Thyroid gland (tissue), 4 donors: ENCODE results near the gene EMP1. TPM values are rescaled to one million over a fixed set of nuclear protein-coding genes. Genes with fewer than 3 reads are reported as not detected.

ENCODE experiments used
- DNase-seq, 2 donors: peaks; one replicate each; pipeline ENCODE4 v3.0.0-alpha.2; 2019
- H3K27ac ChIP-seq, 3 donors: fragments of 200-600 bp; sonication (generic); 1 replicate in 2 of 3; 2 replicates in 1 of 3; pipeline ENCODE4 v1.5.1; 2016 to 2019; ENCODE audit warnings: mild to moderate bottlenecking in 1 of 3, moderate library complexity in 1 of 3
- H3K27me3 ChIP-seq: fragments of 200-600 bp; sonication (generic); one replicate; pipeline ENCODE4 v1.5.1; 2019
- H3K36me3 ChIP-seq, 2 donors: fragments of 200-600 bp; sonication (generic); one replicate each; pipeline ENCODE4 v1.5.1; 2016 to 2019
- H3K4me1 ChIP-seq, 2 donors: fragments of 200-600 bp; sonication (generic); one replicate each; pipeline ENCODE4 v1.5.1; 2017 to 2019
- H3K4me3 ChIP-seq, 3 donors: fragments of 200-600 bp; sonication (generic); replicated peaks in 1 of 3; 1 replicate in 2 of 3; 2 replicates in 1 of 3; pipeline ENCODE4 v1.5.1; 2016; ENCODE audit warnings: mild to moderate bottlenecking in 1 of 3
- H3K9me3 ChIP-seq: fragments of 200-600 bp; sonication (generic); one replicate; pipeline ENCODE4 v1.5.1; 2017
- CTCF ChIP-seq, 6 experiments: fragments of 200-600 bp in 3 of 6; fragments of 450-650 bp in 3 of 6; sonication (generic) in 3 of 6; IDR thresholded peaks; one replicate each; pipeline ENCODE4 v1.5.1; 2016 to 2019; ENCODE audit warnings: antibody characterized with exemption in 6 of 6, mild to moderate bottlenecking in 2 of 6, inconsistent platforms in 1 of 6, moderate library complexity in 1 of 6
- POLR2A ChIP-seq, 2 donors: fragments of 450-650 bp; IDR thresholded peaks; one replicate each; pipeline ENCODE4 v1.6.1; 2017; ENCODE audit warnings: antibody characterized with exemption in 2 of 2, mild to moderate bottlenecking in 2 of 2, moderate library complexity in 1 of 2
- WGBS, 2 donors: methylation state at CpG; one replicate each; pipeline ENCODE4 v1.1.5; 2017; 5-methylcytosine and 5-hydroxymethylcytosine counted together
- intact Hi-C: fragments of 100-400 bp; cut with DNase I; formaldehyde crosslinking; loops from one replicate; pipeline ENCODE4 v1.15.1; 2023
- total RNA-seq, 4 donors: library from RNA; depleted of rRNA; stranded (reverse); fragments of >200 nt; gene quantifications; one replicate each; pipeline ENCODE4 v1.2.3, GENCODE V29; 2016

The EMP1 gene
- total RNA-seq, 4 donors from 2014 or later: 459 to 634 (median 503) TPM

DNA sequence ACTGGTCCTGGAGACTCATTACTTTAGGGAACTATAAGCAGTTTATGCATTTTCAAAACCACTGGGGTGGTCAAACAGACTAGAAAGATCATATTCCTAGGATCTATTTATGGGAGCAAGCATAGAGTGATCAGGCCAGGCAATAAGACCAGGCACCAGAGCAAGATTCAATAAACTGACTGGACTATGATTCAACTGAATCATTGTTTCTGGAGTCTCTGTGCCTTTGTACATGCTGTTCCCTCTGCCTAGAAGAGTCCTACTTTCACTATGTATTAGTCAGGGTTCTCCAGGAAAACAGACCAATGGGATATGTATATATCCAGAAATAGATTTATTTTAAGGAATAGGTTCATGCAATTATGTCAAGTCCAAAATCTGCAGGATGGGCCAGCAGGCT is 55.5 kb downstream of the EMP1 start:
- no peak for DNase-seq
- no peaks in the 10 kb centered on the region for H3K9me3 ChIP-seq
- intact Hi-C loops: no loop called here
- TF ChIP-seq CTCF (IDR thresholded peaks at IDR 0.05) (no peak), POLR2A (IDR thresholded peaks at IDR 0.05) (no peak)
- no peaks in the 10 kb centered on the region for H3K27me3 ChIP-seq
- no peak overlapping the region for H3K4me3 ChIP-seq
- peaks cover 4 to 10% of the 10 kb centered on the region in 2 donors for H3K4me1 ChIP-seq
- H3K36me3 ChIP-seq: no peaks in the 10 kb centered on the region
- no peak overlapping the region for H3K27ac ChIP-seq

DNA sequence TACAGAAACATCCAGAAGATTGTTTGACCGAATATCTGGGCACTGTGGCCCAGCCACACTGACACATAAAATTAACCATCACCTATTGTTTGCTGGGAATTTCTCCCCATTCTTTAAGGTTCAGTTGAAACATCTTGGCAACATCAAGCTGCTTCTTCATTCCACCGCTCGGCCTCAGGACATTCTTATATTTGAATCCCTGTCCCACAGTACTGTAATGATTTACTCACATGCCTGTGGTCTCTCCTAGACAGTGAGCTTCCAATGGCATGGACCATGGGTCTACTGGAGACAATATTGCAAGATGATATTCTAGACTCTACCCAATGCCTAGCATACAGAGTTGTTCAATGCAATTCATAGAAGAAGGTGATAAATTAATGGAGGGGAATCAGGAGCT is 56.1 kb downstream of the EMP1 start:
- H3K27me3 ChIP-seq: no peaks in the 10 kb centered on the region
- TF ChIP-seq CTCF (IDR thresholded peaks at IDR 0.05): no peak
- WGBS, 2 donors: 92 to 94% methylated on average over 3 of the region's 3 CpGs

DNA sequence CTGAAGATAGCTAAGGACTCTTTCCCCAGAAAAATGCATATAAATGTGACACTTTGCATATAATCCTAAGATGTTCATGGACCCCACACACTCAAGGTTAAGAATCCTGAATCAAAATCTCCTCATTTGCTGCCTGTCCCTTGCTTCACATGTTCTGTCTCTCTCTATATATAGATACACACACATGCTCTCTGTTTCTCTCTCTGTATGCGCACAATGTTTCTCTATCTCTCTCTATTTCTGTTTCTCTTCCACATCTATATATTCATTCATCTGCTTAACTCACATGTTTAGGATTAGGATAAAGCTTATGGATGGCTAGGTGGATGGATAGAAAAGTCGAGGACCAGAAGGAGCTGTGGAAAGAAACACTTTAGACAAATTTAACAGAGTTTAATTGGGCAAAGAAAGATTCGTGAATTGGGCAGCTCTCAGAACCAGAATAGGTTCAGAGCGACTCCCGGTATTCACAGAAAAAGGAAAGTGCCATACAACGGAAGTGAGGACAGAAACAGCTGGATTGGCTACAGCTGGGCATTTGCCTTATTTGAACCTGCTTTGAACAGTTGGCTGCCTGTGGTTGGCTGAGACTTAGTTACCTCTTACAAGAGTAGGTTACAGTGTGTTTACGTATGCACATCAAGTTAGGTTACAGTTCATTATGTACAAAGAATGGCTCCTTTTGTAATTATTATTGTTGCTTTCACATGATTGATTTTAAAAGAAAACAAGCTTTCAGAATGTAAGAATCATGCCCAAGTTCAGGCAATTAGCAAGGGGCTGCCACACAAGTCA is 57.6 kb downstream of the EMP1 start:
- TF ChIP-seq POLR2A (IDR thresholded peaks at IDR 0.05) (no peak), CTCF (IDR thresholded peaks at IDR 0.05) (no peak)
- no peaks in the 10 kb centered on the region for H3K36me3 ChIP-seq
- no peak overlapping the region for H3K27ac ChIP-seq
- H3K4me3 ChIP-seq: no peak overlapping the region
- peaks cover 4 to 10% of the 10 kb centered on the region in 2 donors for H3K4me1 ChIP-seq
- no peak for DNase-seq
- WGBS, 2 donors: 83 to 90% methylated on average over 7 of the region's 7 CpGs
- H3K27me3 ChIP-seq: no peaks in the 10 kb centered on the region
- no peaks in the 10 kb centered on the region for H3K9me3 ChIP-seq
- intact Hi-C loops: no loop called here

More for the DNA sequence above, 56.1 kb downstream of the EMP1 start:
- DNase-seq: no peak
- Histone ChIP-seq H3K27ac (no peak overlapping the region), H3K4me1 (peaks cover 4 to 10% of the 10 kb centered on the region in 2 donors), H3K4me3 (no peak overlapping the region), H3K9me3 (no peaks in the 10 kb centered on the region), H3K36me3 (no peaks in the 10 kb centered on the region)
- intact Hi-C loops: no loop called here

GRCh38 chr12:13255792-13256691 is 59.5 kb downstream of the EMP1 start:
- H3K4me1 ChIP-seq: peaks cover 4 to 10% of the 10 kb centered on the region in 2 donors
- no peaks in the 10 kb centered on the region for H3K36me3 ChIP-seq
- intact Hi-C loops: no loop called here
- no peak overlapping the region for H3K27ac ChIP-seq
- 20 to 23% methylated on average over 18 of the region's 18 CpGs for WGBS, 2 donors
- H3K9me3 ChIP-seq: no peaks in the 10 kb centered on the region
- no peak for TF ChIP-seq POLR2A (IDR thresholded peaks at IDR 0.05)
- TF ChIP-seq CTCF (IDR thresholded peaks at IDR 0.05): peak; percentile 88 to 99 (median 97)
- H3K4me3 ChIP-seq: no peak overlapping the region
- no peaks in the 10 kb centered on the region for H3K27me3 ChIP-seq
- peak; percentile 93 to 97 for DNase-seq

GRCh38 chr12:13256692-13257045 is 60.1 kb downstream of the EMP1 start:
- Histone ChIP-seq H3K27me3 (no peaks in the 10 kb centered on the region), H3K27ac (no peak overlapping the region), H3K4me1 (peaks cover 4 to 10% of the 10 kb centered on the region in 2 donors), H3K4me3 (no peak overlapping the region), H3K9me3 (no peaks in the 10 kb centered on the region), H3K36me3 (no peaks in the 10 kb centered on the region)
- no peak for TF ChIP-seq POLR2A (IDR thresholded peaks at IDR 0.05)
- TF ChIP-seq CTCF (IDR thresholded peaks at IDR 0.05): no peak
- WGBS, 2 donors: 85 to 100% methylated on average over 4 of the region's 4 CpGs
- no peak for DNase-seq
- intact Hi-C loops: no loop called here
